GM18498 (cell line): Measurements from ENCODE around the gene RNASE4.
"Not testable (repeated sequence)": the region's sequence is repeated elsewhere in the genome, so short reads cannot be mapped to it uniquely, and the experiment has no call there.

Experiments used
- ATAC-seq: cut with Tn5 transposase; IDR thresholded peaks from one replicate; pipeline ENCODE4 v1.9.1; 2021; ENCODE audit warnings: mild to moderate bottlenecking, moderate library complexity; ENCODE audit not compliant: unreplicated experiment

Gene RNASE4

GRCh38 chr14:20683891-20684661 is at the start of gene RNASE4:
Gene RNASE4 (plus strand): TSS chr14:20684560. CDS start chr14:20699372, 14,812 bp downstream.
- ATAC-seq, result peak; percentile 32

- no peak for ATAC-seq
Observed at GRCh38 chr14:20641591-20641990, 42.8 kb upstream of the RNASE4 start, which contains the start of gene OR6S1. Gene OR6S1 (minus strand): TSS chr14:20641691. CDS start chr14:20641691, 0 bp downstream.

- no peak for ATAC-seq
Observed at GRCh38 chr14:20642182-20642581, 42.2 kb upstream of the RNASE4 start.

- not testable (repeated sequence) for ATAC-seq
Observed at GRCh38 chr14:20642755-20643154, 41.6 kb upstream of the RNASE4 start.

- no peak for ATAC-seq
Observed at GRCh38 chr14:20644520-20644919, 39.8 kb upstream of the RNASE4 start.

- no peak for ATAC-seq
Observed at GRCh38 chr14:20645481-20645880, 38.9 kb upstream of the RNASE4 start.

- ATAC-seq, result no peak
Observed at GRCh38 chr14:20652996-20653975, 31.1 kb upstream of the RNASE4 start.

- no peak for ATAC-seq
Observed at GRCh38 chr14:20655851-20656250, 28.5 kb upstream of the RNASE4 start.

- ATAC-seq, result no peak
Observed at GRCh38 chr14:20656274-20656673, 28.1 kb upstream of the RNASE4 start.

- no peak for ATAC-seq
Observed at GRCh38 chr14:20657216-20658211, 26.8 kb upstream of the RNASE4 start.

GRCh38 chr14:20658246-20658645 is 26.1 kb upstream of the RNASE4 start:
- no peak for ATAC-seq

- no peak for ATAC-seq
Observed at GRCh38 chr14:20659336-20659735, 25.0 kb upstream of the RNASE4 start.

GRCh38 chr14:20659813-20660395 is 24.5 kb upstream of the RNASE4 start:
- ATAC-seq, result no peak

GRCh38 chr14:20661197-20661596 is 23.2 kb upstream of the RNASE4 start:
- ATAC-seq, result no peak

- peak; percentile 57 for ATAC-seq
Observed at GRCh38 chr14:20662968-20663732, 21.2 kb upstream of the RNASE4 start.

- not testable (repeated sequence) for ATAC-seq
Observed at GRCh38 chr14:20666400-20666961, 17.9 kb upstream of the RNASE4 start.

GRCh38 chr14:20667957-20668356 is 16.4 kb upstream of the RNASE4 start:
- peak; percentile 76 for ATAC-seq

- ATAC-seq, result no peak
Observed at GRCh38 chr14:20668969-20669368, 15.4 kb upstream of the RNASE4 start.
